NCI-H748 treated with DMSO at 0.1 percent for 48 hours (cell line): ENCODE measurements around the gene ALKBH5.

Experiments used
- DNase-seq: peaks from one replicate; lab custom pipeline; 2025; lab: John Stamatoyannopoulos, UW

The ALKBH5 gene

DNA sequence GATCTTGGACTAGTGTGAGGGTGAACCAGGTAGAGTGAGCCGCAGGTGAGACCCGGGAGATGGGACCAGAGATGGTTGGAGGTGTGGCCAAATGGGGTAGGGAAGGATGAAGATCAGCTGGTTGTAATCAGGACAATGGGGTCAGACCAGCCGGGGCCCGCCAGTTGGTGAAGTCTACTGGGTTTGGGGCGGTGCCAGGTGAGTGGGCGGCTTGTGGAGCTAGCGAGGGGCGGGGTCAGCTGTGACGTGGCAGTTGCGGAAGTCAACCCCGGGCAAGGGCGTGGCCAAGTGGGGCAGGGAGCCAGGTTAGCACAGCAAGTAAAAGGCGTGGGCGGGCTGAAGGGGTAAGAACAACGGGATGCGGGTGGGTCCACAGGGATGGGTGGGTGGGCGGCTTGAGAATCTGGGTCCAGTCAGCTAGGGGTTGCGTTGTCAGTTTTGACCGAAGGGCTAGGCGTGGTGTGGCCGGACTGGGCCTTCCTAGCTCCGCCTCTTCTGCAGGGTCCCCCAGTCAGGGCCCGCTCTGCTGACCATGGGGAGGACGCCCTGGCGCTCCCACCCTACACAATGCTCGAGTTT, 25.5 kb upstream of the ALKBH5 start:
- DNase-seq: peak; percentile 43

DNA sequence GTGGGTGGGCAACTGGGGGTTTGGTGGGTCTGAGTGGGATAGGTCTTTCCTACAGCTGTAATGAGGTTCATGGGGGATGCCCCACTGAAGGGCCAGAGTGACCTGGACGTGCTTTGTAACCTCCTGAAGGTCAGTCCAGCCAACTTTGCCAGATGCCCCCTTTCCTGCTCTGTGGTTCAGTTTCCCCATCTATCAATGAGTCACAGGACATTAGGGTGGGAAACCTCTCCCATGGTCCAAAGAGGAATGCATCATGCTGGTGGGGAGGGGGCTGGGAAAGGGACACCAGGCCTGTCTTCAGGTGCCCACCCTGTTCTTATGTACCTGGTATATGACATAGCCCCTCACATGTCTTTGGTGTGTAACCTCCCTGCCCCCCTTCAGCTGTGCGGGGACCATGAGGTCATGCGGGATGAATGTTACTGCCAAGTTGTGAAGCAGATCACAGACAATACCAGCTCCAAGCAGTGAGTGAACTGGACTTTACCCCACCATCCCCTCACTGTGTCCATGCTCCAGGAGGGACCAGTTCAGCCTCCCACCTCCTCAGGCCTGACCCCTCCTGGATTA, 24.0 kb upstream of the ALKBH5 start:
- no peak for DNase-seq

DNA sequence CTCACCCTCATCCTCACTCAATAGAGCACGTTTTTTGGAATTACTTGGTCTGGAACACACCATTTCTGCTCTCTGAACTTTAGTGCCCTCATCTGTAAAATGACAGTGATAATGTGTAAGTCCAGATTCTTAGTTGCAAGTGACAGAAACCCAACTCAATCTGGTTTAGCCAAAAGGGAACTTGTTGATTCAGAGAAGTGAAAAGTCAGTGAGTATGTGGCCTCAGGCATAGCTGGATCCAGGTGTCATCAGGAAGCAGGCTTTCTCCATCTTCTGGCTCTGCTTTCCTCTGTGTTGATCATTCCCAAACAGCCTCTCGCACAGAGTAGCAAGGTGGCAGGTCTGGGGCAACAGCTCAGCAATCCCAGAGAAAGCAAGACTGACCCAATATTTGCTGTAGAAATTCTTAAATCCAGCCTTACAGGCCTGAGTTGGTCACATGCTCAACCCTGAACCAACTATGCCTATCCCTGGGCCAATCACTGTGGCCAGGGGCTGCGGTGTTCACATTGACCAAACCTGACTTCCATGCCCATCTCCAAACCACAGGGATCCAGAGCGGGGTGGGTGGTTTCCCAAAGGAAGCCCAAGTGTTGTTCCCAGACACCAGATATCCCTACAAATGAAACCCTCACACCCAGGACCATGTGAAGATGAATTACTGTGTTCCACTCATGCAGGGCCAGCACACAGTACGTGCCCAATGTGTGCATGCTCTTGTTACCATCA, 23.3 kb upstream of the ALKBH5 start:
- no peak for DNase-seq

DNA sequence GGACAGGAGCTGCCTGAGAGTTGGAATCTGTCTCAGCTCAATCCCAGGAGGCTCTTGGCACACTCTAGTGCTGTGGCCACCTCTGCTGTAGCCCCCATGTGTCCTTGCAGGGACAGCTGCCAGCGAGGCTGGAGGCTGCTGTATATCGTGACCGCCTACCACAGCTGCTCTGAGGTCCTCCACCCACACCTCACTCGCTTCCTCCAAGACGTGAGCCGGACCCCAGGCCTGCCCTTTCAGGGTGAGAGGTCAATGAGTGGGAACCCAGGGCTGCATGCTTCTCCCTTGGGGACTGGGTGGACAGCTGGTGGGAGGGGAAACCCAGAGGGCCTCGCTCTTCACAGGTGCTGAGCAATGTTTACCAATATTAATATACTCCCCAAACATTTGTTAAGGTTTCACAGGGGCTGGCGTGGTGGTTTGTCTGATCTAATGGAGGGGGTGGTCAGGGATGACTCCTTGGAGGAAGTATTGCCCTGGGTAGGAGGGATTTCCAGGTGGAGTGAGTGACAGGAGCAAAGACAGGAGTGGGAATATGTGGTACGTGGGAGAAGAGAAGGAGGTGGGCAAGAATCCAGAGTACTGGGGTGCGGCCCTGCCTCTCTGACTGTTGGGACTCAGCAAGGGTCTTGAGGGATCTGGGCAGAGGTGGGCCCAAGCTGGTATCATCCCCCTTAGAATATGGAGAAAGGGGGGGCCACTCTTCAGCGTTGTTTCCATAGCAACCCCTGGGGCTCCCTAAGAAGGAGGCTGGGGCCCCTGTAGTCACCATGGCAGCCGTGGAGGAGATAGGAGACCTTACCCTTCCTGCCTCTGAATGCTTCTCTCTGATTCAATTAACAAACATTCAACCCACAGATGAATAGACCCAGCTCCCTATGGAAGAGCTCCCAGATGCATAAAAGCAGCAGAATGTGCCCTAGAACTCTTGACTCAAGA, 22.2 kb upstream of the ALKBH5 start:
- DNase-seq: no peak

DNA sequence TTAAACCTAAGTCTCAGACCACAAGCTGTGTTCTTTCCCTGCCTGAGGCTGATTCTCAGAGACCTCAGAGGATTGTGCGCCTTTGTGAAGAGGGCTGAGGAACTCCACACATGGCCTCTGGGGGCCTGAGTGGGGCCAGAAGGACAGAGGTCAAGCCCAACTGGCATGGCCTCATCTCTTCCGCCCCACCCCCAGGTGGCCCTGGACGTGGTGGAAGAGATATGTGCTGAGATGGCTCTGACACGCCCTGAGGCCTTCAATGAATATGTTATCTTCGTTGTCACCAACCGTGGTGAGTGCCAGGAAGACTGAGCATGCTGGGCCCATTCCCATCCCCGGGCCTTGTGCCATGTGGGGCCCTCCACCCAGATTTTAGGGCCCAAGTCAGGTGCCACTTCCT, 20.1 kb upstream of the ALKBH5 start:
- no peak for DNase-seq

DNA sequence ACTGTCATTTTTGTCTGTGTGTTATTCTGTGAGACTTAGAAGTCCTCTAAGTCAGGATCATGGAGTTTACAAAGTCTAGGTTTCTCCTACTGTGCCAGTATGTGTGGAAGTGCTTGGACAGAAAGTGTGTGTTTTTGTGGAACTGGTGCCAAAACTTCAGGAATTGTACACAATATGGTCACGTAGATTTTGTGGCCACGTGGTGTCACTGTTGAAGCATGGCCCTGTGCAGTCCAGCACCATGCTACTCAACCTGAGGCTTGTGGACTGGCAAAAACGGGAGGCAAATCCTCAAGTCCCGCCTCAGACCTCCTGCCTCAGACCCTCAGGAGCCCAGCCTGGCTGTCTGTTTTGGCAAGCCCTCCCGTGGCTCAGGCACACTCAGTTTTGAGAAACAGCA, 16.7 kb upstream of the ALKBH5 start:
- peak; percentile 7 for DNase-seq

DNA sequence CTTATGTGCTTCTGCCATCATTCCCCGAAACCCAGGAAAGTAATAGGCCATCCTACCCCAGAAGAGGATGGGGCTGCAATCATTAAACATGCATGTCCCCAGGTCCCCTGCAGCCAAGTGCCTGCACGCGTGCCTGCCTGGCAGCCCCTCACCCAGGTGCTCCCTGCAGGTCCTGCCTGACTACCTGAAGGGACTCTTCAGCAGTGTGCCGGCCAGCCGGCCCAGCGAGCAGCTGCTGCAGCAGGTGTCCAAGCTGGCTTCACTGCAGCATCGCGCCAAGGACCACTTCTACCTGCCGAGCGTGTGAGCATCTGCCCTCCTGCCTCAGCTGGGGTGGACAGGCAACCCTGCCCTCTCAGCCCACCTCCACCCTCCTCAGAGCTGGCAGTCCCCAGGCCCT, 16.2 kb upstream of the ALKBH5 start:
- no peak for DNase-seq

DNA sequence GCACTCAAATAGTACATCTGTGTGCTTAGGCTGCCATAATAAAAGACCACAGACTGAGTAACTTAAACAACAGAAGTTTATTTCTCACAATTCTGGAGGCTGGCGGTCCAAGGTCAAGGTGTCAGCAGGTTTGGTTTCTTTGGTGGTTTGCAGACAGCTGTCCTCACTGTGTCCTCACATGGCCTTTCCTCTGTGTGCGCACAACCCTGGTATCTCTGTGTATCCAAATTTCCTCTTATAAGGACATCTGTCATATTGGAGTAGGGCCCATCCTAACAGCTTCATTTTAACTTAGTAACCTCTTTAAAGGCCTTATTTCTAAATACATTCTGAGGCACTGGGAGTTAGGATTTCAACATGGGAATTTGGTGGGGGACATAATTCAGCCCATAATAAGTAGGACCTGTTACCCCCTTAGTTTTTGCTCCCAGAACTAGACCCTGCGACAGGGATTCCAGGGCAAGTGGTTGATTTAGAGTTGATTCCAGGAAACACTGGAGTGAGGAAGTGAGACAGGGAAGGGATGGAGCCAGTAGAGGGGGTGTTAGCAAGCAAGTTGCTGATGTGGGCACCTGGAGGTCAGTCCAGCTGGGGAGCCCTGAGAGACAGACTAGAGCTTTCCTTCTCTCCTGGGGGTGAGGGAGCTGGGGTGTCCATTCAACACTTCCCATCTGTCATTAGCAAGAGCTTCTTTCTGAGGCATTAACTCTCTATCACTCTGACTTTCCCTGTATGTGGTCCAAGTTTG, 10.9 kb upstream of the ALKBH5 start:
- no peak for DNase-seq

DNA sequence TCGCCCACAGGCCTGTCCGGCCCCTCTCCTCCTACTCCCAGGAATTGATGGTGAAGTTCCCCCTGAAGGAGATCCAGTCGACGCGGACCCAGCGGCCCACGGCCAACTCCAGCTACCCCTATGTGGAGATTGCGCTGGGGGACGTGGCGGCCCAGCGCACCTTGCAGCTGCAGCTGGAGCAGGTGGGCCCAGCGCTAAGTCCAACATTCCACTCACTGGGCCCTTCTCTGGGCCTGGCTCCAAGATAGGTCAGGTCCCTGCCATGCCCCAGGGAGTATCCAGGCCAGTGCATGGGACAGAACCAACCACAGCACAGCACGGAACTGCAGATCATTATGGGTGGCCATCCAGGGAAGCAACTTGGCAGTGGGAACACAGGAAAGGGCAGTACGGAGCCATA, 9.9 kb upstream of the ALKBH5 start:
- DNase-seq: no peak

DNA sequence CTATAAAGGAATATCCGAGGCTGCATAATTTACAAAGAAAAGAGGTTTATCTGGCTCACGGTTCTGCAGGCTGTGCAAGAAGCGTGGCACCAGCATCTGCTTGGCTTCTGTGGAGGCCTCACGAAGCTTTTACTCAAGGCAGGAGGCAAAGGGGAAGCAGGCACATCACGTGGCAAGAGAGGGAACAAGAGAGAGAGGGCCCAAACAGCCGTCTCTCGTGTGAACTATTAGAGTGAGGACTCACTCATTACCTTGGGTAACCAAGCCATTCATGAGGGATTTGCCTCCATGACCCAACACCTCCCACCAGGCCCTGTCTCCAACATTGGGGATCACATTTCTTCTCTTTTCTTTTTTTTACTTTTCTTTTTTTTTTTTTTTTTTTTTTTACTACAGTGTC, 7.5 kb upstream of the ALKBH5 start:
- DNase-seq: no peak

DNA sequence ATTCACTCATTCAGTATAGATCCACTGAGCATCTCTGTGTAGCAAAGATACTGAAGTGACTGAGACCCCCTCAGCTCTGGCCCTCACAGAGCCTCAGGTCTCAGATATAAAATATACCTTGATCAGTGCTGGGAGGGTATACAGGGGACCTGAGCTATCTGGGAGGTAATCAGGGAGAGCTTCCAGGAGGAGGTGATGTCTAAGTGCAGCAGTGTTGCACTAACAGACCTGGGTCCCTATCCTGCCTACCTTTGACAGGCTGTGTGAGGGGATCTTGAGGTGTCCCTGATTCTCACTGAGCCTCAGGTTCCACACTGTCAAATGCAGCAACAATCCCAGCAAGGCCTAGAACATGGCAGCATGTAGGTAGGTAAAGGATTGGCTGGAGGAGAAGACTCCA, 6.5 kb upstream of the ALKBH5 start:
- DNase-seq: no peak

DNA sequence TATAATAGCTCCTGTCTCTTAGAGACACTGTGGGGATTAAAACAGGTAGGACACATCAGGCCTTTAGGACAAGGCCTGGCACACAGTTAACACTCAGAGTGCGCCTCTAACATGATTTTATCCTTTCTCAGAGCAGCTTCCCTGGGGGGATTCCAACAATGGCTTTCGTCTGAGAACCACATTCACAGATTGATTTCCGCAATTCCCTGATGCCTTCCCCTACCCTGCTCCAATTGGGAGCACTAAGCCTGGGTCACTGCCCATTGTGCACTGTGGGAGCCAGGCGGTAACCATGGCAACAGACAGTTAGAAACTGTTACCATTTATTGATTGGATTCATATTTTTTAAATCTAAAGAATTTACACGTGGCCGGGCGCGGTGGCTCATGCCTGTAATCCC, 5.9 kb upstream of the ALKBH5 start:
- no peak for DNase-seq

DNA sequence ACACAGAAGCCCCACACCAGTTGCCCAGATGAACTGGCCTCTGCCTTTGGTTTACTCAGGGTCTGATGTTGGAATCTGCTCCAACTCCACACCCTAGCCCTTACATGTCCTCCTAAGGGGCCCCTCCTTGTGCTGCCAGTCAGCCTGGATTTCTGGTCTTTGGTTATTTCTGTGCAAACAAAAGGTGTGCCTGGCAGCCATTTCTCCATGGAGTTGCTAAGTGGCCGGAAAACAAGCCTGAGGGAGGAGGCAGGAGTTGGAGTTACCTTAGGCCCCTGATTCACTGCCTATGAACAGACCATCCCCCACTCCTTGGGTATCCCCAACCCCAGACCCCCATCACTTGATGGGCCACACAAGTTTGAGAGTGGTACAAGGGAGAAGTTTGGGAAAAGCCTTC, 4.4 kb upstream of the ALKBH5 start:
- no peak for DNase-seq

DNA sequence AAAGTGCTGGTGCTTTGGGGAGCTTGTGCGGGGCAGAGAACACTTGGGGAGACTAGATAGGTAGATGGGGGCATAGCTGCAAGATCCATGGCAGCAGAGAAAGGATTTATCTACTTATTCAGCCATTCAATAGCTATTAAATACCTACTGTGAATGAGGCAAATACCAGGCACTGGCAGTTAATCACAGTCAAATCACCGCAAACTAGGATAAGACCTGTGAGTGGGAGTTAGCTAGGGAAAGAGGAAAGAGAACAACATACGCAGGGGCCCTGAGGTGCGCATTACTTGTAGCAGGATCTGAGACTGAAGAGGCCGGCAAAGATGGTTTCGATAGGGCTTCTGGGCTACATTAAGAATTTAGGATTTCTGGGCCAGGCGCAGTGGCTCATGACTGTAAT, 3.8 kb upstream of the ALKBH5 start:
- no peak for DNase-seq

DNA sequence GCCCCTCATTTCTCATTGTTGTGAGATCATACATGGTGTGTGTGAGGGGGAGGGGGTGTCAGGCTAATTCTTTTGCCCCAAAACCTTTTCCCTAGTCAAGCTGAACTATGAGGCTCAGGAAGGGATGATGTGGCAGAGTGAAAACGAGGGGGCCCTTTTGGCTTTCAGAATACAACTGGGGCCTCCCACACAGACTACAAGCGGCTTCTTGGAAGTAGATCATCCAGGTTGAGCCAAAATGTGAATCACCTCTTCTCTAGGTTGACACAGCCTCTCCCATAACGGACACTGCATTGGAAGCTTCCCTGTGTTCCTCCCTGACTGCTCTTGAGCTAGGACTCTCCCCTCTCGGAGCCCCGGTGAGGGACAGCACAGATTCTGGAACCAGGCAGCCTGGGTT, 2.3 kb upstream of the ALKBH5 start:
- DNase-seq: no peak

DNA sequence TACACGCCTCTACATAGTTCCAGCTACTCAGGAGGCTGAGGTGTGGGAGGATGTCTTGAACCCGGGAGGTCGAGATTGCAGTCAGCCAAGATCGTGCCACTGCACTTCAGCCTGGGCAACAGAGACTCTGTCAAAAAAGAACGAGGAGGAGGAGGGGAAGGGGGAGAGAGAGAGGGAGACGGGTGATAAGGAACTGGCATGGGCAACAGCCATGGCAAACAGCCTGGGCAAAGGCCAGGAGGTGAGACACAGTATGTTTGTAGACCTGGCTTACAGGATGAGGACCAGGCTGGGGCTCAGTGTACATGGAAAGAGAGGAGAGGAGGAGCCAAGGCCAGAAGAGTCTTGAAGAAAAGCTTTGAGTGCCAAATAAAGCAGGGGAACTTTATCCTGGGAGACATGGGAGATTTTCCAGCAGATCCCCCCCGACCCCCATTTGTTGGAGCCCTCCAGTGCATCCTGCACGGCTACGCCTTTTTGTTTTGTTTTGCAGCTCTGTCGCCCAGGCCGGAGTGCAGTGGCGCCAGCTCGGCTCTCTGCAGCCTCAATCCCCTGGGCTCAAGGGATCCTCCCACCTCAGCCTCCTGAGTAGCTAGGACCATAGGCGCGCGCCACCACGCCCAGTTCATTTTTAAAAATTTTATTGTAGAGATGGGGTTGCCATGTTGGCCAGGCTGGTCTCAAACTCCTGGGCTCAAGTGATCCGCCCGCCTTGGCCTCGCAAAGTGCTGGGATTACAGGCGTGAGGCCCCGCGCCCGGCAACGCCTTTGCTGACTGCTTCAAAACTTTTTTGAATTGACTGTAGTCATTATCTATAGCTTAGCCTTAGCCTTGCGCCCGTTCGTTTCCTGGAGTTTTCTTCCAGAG, 1.3 kb upstream of the ALKBH5 start:
- DNase-seq: no peak

DNA sequence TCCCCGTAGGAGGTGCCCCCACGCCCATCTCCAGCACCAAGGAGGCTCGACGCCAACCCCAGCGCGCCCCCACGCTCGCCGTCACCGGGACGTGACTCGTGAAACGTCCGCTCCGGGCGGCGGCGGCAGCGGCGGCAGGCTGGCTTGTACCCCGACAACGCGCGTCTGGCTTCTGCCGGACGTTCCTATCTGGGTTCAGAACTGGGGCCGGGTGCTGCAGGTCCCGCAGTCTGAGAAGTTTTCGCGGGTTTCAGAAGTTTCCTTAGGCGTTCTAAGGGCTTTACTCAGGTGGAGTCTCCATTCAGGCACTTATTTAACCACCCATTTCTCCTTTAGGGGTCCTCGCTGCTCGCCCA, 672 bp upstream of the ALKBH5 start:
- peak; percentile 75 for DNase-seq

DNA sequence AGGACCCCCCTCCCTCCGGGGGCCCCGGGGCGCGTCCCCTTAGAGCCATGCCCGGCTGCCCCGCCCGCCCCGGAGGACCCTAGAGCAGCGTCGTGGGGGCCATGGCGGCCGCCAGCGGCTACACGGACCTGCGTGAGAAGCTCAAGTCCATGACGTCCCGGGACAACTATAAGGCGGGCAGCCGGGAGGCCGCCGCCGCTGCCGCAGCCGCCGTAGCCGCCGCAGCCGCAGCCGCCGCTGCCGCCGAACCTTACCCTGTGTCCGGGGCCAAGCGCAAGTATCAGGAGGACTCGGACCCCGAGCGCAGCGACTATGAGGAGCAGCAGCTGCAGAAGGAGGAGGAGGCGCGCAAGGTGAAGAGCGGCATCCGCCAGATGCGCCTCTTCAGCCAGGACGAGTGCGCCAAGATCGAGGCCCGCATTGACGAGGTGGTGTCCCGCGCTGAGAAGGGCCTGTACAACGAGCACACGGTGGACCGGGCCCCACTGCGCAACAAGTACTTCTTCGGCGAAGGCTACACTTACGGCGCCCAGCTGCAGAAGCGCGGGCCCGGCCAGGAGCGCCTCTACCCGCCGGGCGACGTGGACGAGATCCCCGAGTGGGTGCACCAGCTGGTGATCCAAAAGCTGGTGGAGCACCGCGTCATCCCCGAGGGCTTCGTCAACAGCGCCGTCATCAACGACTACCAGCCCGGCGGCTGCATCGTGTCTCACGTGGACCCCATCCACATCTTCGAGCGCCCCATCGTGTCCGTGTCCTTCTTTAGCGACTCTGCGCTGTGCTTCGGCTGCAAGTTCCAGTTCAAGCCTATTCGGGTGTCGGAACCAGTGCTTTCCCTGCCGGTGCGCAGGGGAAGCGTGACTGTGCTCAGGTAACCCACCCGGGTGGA, 759 bp downstream of the ALKBH5 start:
- DNase-seq: no peak

DNA sequence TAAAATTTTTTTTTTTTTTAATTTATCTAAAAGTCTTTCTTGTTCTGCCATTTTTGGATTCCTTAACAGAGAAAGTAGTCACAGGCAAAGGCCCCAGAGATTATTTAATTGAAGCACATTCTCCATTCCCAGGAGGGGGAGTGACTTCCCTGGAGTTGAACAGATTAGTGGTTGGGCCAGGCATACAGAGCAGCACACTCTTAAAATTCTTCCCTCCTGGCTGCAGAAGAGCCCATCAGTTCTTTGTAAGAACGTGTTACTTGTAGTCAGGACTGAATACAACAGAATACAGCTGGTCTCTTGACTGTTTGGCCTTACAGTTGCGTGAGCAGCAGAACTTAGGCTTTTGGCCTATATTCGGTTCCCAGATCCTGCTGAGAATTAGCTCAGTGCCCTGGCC, 1.8 kb downstream of the ALKBH5 start:
- DNase-seq: no peak
